MCF 10A (cell line): Measurements from ENCODE around the gene RAB43. TPM values are rescaled to one million over a fixed set of nuclear protein-coding genes. Genes with fewer than 3 reads are reported as not detected.

Experiments
- BruUV-seq: library from RNA; stranded (reverse); fragments of 400-500 nt; replicated peaks from 2 replicates; lab custom pipeline; 2021; lab: Mats Ljungman, UMichigan
- CTCF ChIA-PET: fragments of 300-600 bp; sonication (Branson Sonifier 250); formaldehyde crosslinking; extraction: SDS; loops from one replicate; lab custom pipeline; 2021; ENCODE audit warnings: antibody characterized with exemption, inconsistent platforms; lab: Yijun Ruan, JAX
- POLR2A ChIA-PET: fragments of 300-600, 350-650 bp; sonication (Branson Sonifier 250); formaldehyde crosslinking; extraction: SDS; loops from one replicate; lab custom pipeline; 2020; ENCODE audit warnings: antibody characterized with exemption, inconsistent platforms; lab: Yijun Ruan, JAX
- DNase-seq: peaks from one replicate; pipeline ENCODE4 v3.0.0-alpha.2; 2018; ENCODE audit not compliant: unreplicated experiment
- H3K27ac Mint-ChIP-seq: one replicate; pipeline ENCODE4 v1.8.0; 2022; ENCODE audit warnings: mild to moderate bottlenecking, low read depth, mixed read lengths; ENCODE audit not compliant: unreplicated experiment
- H3K27me3 Mint-ChIP-seq: one replicate; pipeline ENCODE4 v1.8.0; 2022; ENCODE audit warnings: mixed read lengths; ENCODE audit not compliant: insufficient read depth, unreplicated experiment
- H3K36me3 Mint-ChIP-seq: one replicate; pipeline ENCODE4 v1.8.0; 2022; ENCODE audit warnings: mild to moderate bottlenecking, moderate library complexity, mixed read lengths; ENCODE audit not compliant: insufficient read depth, unreplicated experiment
- H3K4me1 Mint-ChIP-seq: one replicate; pipeline ENCODE4 v1.8.0; 2022; ENCODE audit warnings: mixed read lengths; ENCODE audit not compliant: insufficient read depth, unreplicated experiment
- H3K4me3 Mint-ChIP-seq: one replicate; pipeline ENCODE4 v1.8.0; 2022; ENCODE audit warnings: mild to moderate bottlenecking, moderate library complexity, mixed read lengths; ENCODE audit not compliant: unreplicated experiment
- H3K9me3 Mint-ChIP-seq: one replicate; pipeline ENCODE4 v1.8.0; 2022; ENCODE audit warnings: mixed read lengths; ENCODE audit not compliant: unreplicated experiment
- CTCF ChIP-seq: fragments of 200-600 bp; IDR thresholded peaks from one replicate; pipeline ENCODE4 v1.8.0; 2022; ENCODE audit warnings: antibody characterized with exemption, mild to moderate bottlenecking; ENCODE audit not compliant: unreplicated experiment
- intact Hi-C: fragments of 100-400 bp; cut with micrococcal nuclease; formaldehyde crosslinking; loops from 2 replicates; pipeline ENCODE4 v1.14.1; 2022
- total RNA-seq: library from RNA; stranded (reverse); gene quantifications from 2 replicates; pipeline ENCODE4 v1.2.3, GENCODE V29; 2022

Gene RAB43
- total RNA-seq, 1 experiment from 2014 or later: 18.9 TPM

- Mint-ChIP-seq H3K27me3 (peaks cover 9% of the 10 kb centered on the region), H3K9me3 (no peaks in the 10 kb centered on the region), H3K27ac (no peak overlapping the region), H3K4me1 (no peaks in the 10 kb centered on the region), H3K4me3 (no peak overlapping the region), H3K36me3 (no peaks in the 10 kb centered on the region)
- no TSS peak for BruUV-seq
- ChIA-PET CTCF (interaction anchor here (1.4 kb wide), 1 partner anchor 77 kb away, joined by 5 read pairs; no protein-coding TSS in a partner anchor), POLR2A (no interaction called here)
- DNase-seq: no peak
- TF ChIP-seq CTCF: no peak
- intact Hi-C loops: no loop called here
Observed at GRCh38 chr3:129047553-129047839, 74.1 kb downstream of the RAB43 start.

GRCh38 chr3:129046732-129047552 lies 74.7 kb downstream of the RAB43 start:
- Mint-ChIP-seq H3K27ac (no peak overlapping the region), H3K27me3 (peaks cover 12% of the 10 kb centered on the region), H3K9me3 (no peaks in the 10 kb centered on the region), H3K4me3 (no peak overlapping the region), H3K36me3 (no peaks in the 10 kb centered on the region), H3K4me1 (no peaks in the 10 kb centered on the region)
- DNase-seq: no peak
- intact Hi-C loops: no loop called here
- TF ChIP-seq CTCF: no peak
- ChIA-PET CTCF (interaction anchor here (1.4 kb wide), 1 partner anchor 77 kb away, joined by 5 read pairs; no protein-coding TSS in a partner anchor), POLR2A (no interaction called here)
- no TSS peak for BruUV-seq

GRCh38 chr3:129046037-129046731 lies 75.4 kb downstream of the RAB43 start:
- Mint-ChIP-seq H3K27ac (no peak overlapping the region), H3K4me1 (no peaks in the 10 kb centered on the region), H3K4me3 (no peak overlapping the region), H3K9me3 (no peaks in the 10 kb centered on the region), H3K36me3 (no peaks in the 10 kb centered on the region), H3K27me3 (peaks cover 12% of the 10 kb centered on the region)
- no peak for DNase-seq
- POLR2A ChIA-PET: no interaction called here
- TF ChIP-seq CTCF: no peak
- CTCF ChIA-PET: no interaction called here
- BruUV-seq: no TSS peak
- intact Hi-C loops: no loop called here

GRCh38 chr3:129045675-129046036 lies 75.9 kb downstream of the RAB43 start:
- no peak overlapping the region for H3K4me3 Mint-ChIP-seq
- H3K27me3 Mint-ChIP-seq: peaks cover 12% of the 10 kb centered on the region
- intact Hi-C loops: no loop called here
- no peaks in the 10 kb centered on the region for H3K36me3 Mint-ChIP-seq
- DNase-seq: no peak
- ChIA-PET CTCF (interaction anchor here (1.4 kb wide), 1 partner anchor 200 kb away, joined by 5 read pairs; no protein-coding TSS in a partner anchor), POLR2A (no interaction called here)
- H3K9me3 Mint-ChIP-seq: no peaks in the 10 kb centered on the region
- no peak for TF ChIP-seq CTCF
- BruUV-seq: no TSS peak
- no peaks in the 10 kb centered on the region for H3K4me1 Mint-ChIP-seq
- H3K27ac Mint-ChIP-seq: no peak overlapping the region
